SK-N-SH (cell line): ENCODE results near the gene GHDC. TPM values are rescaled to one million over a fixed set of nuclear protein-coding genes. Genes with fewer than 3 reads are reported as not detected.

Source experiments
- CTCF ChIA-PET: fragments of 300-600, 350-600 bp; formaldehyde crosslinking; extraction: SDS; loops from one replicate; lab custom pipeline; 2021; lab: Yijun Ruan, JAX
- POLR2A ChIA-PET: fragments of 350-600 bp; sonication (Branson Sonifier 250); formaldehyde crosslinking; extraction: SDS; loops from one replicate; lab custom pipeline; 2020; ENCODE audit warnings: antibody characterized with exemption, inconsistent platforms; lab: Yijun Ruan, JAX
- DNase-seq: peaks from one replicate; pipeline ENCODE4 v3.0.0; 2012
- H2AFZ ChIP-seq: fragments of 200-600 bp; sonication (generic); 2 replicates; pipeline ENCODE4 v1.8.1; 2016; ENCODE audit warnings: antibody characterized with exemption, mild to moderate bottlenecking, low read depth
- H3F3A ChIP-seq: fragments of 200-600 bp; sonication (generic); replicated peaks from 2 replicates; pipeline ENCODE3; 2016; ENCODE audit warnings: antibody characterized with exemption, mild to moderate bottlenecking; ENCODE audit not compliant: insufficient read depth
- H3K27ac ChIP-seq, 2 experiments: fragments of 200-500 bp in 1 of 2; fragments of 200-600 bp in 1 of 2; sonication (Bioruptor generic) in 1 of 2; sonication (generic), shearing (Covaris generic) in 1 of 2; 2 replicates each; pipeline versions ENCODE4 v1.5.1 to v1.6.1; 2014 to 2016; ENCODE audit warnings: low read depth in 2 of 2, inconsistent platforms in 1 of 2, low read length in 1 of 2, mild to moderate bottlenecking in 1 of 2, mixed read lengths in 1 of 2
- H3K27me3 ChIP-seq: fragments of 200-600 bp; sonication (generic), shearing (Covaris generic); 2 replicates; pipeline ENCODE4 v1.6.1; 2016; ENCODE audit warnings: mixed run types; ENCODE audit not compliant: insufficient read depth
- H3K36me3 ChIP-seq, 2 experiments: fragments of 200-500 bp in 1 of 2; fragments of 200-600 bp in 1 of 2; sonication (Bioruptor generic) in 1 of 2; sonication (generic) in 1 of 2; replicated peaks in 1 of 2; 2 replicates each; pipeline versions ENCODE3 to v1.5.1; 2014 to 2016; ENCODE audit warnings: low read length in 1 of 2, mild to moderate bottlenecking in 1 of 2; ENCODE audit not compliant: insufficient read depth in 2 of 2, control insufficient read depth in 1 of 2
- H3K4me1 ChIP-seq, 2 experiments: fragments of 200-500 bp in 1 of 2; fragments of 200-600 bp in 1 of 2; sonication (Bioruptor generic) in 1 of 2; sonication (generic), shearing (Covaris generic) in 1 of 2; 2 replicates each; pipeline versions ENCODE4 v1.5.1 to v1.6.1; 2014 to 2016; ENCODE audit warnings: low read depth in 1 of 2, low read length in 1 of 2, mixed run types in 1 of 2; ENCODE audit not compliant: insufficient read depth in 2 of 2, control insufficient read depth in 1 of 2
- H3K4me2 ChIP-seq: fragments of 200-600 bp; sonication (generic), shearing (Covaris generic); 2 replicates; pipeline ENCODE4 v1.6.1; 2017; ENCODE audit warnings: mixed run types
- H3K4me3 ChIP-seq, 2 experiments: fragments of 200-500 bp in 1 of 2; fragments of 200-600 bp in 1 of 2; sonication (Bioruptor generic) in 1 of 2; sonication (generic), shearing (Covaris generic) in 1 of 2; 2 replicates each; pipeline versions ENCODE4 v1.5.1 to v1.8.1; 2014 to 2016; ENCODE audit warnings: low read depth in 2 of 2, inconsistent platforms in 1 of 2, low read length in 1 of 2, mild to moderate bottlenecking in 1 of 2, mixed read lengths in 1 of 2, moderate library complexity in 1 of 2
- H3K79me2 ChIP-seq: fragments of 200-600 bp; sonication (generic); 2 replicates; pipeline ENCODE4 v1.8.1; 2017; ENCODE audit warnings: mild to moderate bottlenecking; ENCODE audit not compliant: insufficient read depth
- H3K9ac ChIP-seq: fragments of 200-600 bp; sonication (generic); 2 replicates; pipeline ENCODE4 v1.6.1; 2017; ENCODE audit warnings: mixed run types
- H3K9me2 ChIP-seq: fragments of 200-600 bp; sonication (generic); 2 replicates; pipeline ENCODE4 v1.6.1; 2017; ENCODE audit warnings: mixed run types
- H3K9me3 ChIP-seq: fragments of 200-600 bp; sonication (generic); 2 replicates; pipeline ENCODE4 v1.6.1; 2017; ENCODE audit warnings: mixed run types, mild to moderate bottlenecking, moderate library complexity
- H4K20me1 ChIP-seq: fragments of 200-600 bp; sonication (generic); 2 replicates; pipeline ENCODE4 v1.6.1; 2017; ENCODE audit warnings: mild to moderate bottlenecking, mixed run types; ENCODE audit not compliant: insufficient read depth
- FOSL2 ChIP-seq: IDR thresholded peaks from 2 replicates; pipeline ENCODE4 v1.4.0; 2012; ENCODE audit warnings: low read depth, mild to moderate bottlenecking, moderate library complexity, borderline replicate concordance
- FOXM1 ChIP-seq: IDR thresholded peaks from 2 replicates; pipeline ENCODE4 v1.4.0; 2012; ENCODE audit warnings: low read depth, mild to moderate bottlenecking
- GABPA ChIP-seq: IDR thresholded peaks from 2 replicates; pipeline ENCODE4 v1.4.0; 2012; ENCODE audit warnings: low read depth, mild to moderate bottlenecking
- GATA2 ChIP-seq: sonication (generic); formaldehyde crosslinking; IDR thresholded peaks from 2 replicates; pipeline ENCODE4 v1.5.0; 2020; ENCODE audit warnings: mild to moderate bottlenecking, missing genetic modification reagents
- MEF2A ChIP-seq: IDR thresholded peaks from 2 replicates; pipeline ENCODE4 v1.4.0; 2012; ENCODE audit warnings: low read depth, borderline replicate concordance
- NRF1 ChIP-seq: IDR thresholded peaks from 2 replicates; pipeline ENCODE4 v1.6.1; 2012; ENCODE audit warnings: low read depth, mild to moderate bottlenecking, low read length
- POLR2AphosphoS5 ChIP-seq: IDR thresholded peaks from 2 replicates; pipeline ENCODE4 v1.6.1; 2012; ENCODE audit warnings: low read depth, low read length
- SMC3 ChIP-seq: IDR thresholded peaks from 2 replicates; pipeline ENCODE4 v1.6.1; 2012; ENCODE audit warnings: low read depth, low read length, improper control_type of control experiment
- TAF1 ChIP-seq: IDR thresholded peaks from 2 replicates; pipeline ENCODE4 v1.6.1; 2012; ENCODE audit warnings: low read depth, mild to moderate bottlenecking, low read length, moderate library complexity, borderline replicate concordance
- TCF12 ChIP-seq: IDR thresholded peaks from 2 replicates; pipeline ENCODE4 v1.4.0; 2012
- TEAD4 ChIP-seq: IDR thresholded peaks from 2 replicates; pipeline ENCODE4 v1.4.0; 2012; ENCODE audit warnings: mild to moderate bottlenecking, borderline replicate concordance; ENCODE audit not compliant: insufficient read depth
- ZBTB33 ChIP-seq: IDR thresholded peaks from 2 replicates; pipeline ENCODE4 v1.4.0; 2012; ENCODE audit warnings: low read depth, borderline replicate concordance
- WGBS: methylation state at CpG from one replicate; pipeline ENCODE4 v1.1.6; 2017; ENCODE audit warnings: low lambda C conversion rate; 5-methylcytosine and 5-hydroxymethylcytosine counted together
- polyA plus RNA-seq, 3 experiments: library from polyadenylated mRNA; depleted of rRNA; stranded (reverse); fragments of >200 nt; gene quantifications; 2 replicates each; pipeline ENCODE4 v1.2.3, GENCODE V29; 2012
- TF ChIP-seq, protein P1 (sequence below): IDR thresholded peaks from 2 replicates; pipeline ENCODE4 v1.4.0; 2012; ENCODE audit warnings: low read depth
- TF ChIP-seq, protein P2 (sequence below): fragments of 150-350 bp; IDR thresholded peaks from 2 replicates; pipeline ENCODE4 v1.6.1; 2017; ENCODE audit warnings: antibody characterized with exemption, low read length, low read depth, borderline replicate concordance
- TF ChIP-seq, protein P3 (sequence below): fragments of 200-600 bp; sonication (generic); IDR thresholded peaks from 2 replicates; pipeline ENCODE4 v1.6.1; 2017; ENCODE audit warnings: antibody characterized with exemption, mild to moderate bottlenecking, moderate library complexity

The GHDC gene
- polyA plus RNA-seq, 1 of the 3 experiments (the other 2 are of a cell fraction), result 15.8 TPM

- CTCF ChIA-PET, result interaction anchor here (0.6 to 4.4 kb wide), 8 partner anchors 15 to 217 kb away, joined by 3 to 30 read pairs (median 4); partner anchors contain the start of gene GHDC
These were observed 15.0 kb downstream of the GHDC start for GRCh38 chr17:42179335-42179734.

DNA sequence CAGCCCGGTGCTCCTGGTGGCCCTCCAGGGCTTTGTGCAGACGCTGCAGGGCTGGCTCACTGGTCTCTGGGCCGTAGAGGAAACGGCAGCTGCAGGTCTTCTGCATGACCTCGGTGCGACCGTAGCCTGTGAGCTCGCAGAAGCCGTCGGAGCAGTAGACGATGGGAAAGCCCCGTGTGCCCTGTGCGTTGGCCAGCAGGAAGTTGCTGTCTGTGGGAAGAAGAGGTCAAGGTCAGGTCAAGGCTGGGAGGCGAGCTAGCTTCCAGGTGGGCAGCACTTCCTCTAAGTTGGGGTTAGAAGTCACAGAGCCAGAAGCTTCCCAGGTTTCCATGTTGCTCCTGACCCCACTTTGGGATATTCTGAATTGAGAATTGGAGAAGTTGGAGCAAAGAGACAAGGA, 15.5 kb downstream of the GHDC start:
- Histone ChIP-seq H3K27me3 (no peaks in the 10 kb centered on the region), H3K4me1 (peaks cover 4 to 15% of the 10 kb centered on the region in 2 experiments; a peak in 2 of 4 replicates), H3K36me3 (no peaks in the 10 kb centered on the region), H3K79me2 (no peaks in the 10 kb centered on the region), H3K4me3 (no peak overlapping the region), H3K27ac (no peak overlapping the region), H3K9me3 (no peaks in the 10 kb centered on the region), H2AFZ (no peak overlapping the region), H4K20me1 (no peaks in the 10 kb centered on the region), H3F3A (peaks cover 11% of the 10 kb centered on the region), H3K9me2 (no peaks in the 10 kb centered on the region), H3K9ac (no peak overlapping the region), H3K4me2 (no peak overlapping the region)
- POLR2A ChIA-PET, result no interaction called here
- 72% methylated on average over 11 of the region's 14 CpGs for WGBS
- DNase-seq, result no peak
- TF ChIP-seq, protein P1, sequence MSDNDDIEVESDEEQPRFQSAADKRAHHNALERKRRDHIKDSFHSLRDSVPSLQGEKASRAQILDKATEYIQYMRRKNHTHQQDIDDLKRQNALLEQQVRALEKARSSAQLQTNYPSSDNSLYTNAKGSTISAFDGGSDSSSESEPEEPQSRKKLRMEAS, result no peak
- TF ChIP-seq POLR2AphosphoS5 (no peak), TCF12 (no peak), FOXM1 (no peak), TEAD4 (no peak), MEF2A (no peak)
- TF ChIP-seq, protein P2, sequence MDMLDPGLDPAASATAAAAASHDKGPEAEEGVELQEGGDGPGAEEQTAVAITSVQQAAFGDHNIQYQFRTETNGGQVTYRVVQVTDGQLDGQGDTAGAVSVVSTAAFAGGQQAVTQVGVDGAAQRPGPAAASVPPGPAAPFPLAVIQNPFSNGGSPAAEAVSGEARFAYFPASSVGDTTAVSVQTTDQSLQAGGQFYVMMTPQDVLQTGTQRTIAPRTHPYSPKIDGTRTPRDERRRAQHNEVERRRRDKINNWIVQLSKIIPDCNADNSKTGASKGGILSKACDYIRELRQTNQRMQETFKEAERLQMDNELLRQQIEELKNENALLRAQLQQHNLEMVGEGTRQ, result no peak
- CTCF ChIA-PET, result interaction anchor here (4.4 kb wide), 1 partner anchor 16 kb away, joined by 30 read pairs; the partner anchor contains the start of gene GHDC

More at GRCh38 chr17:42179335-42179734, 15.0 kb downstream of the GHDC start:
- TF ChIP-seq FOSL2, result no peak
- TF ChIP-seq, all 33 proteins: peak for 0
- H3K4me1 ChIP-seq, result peaks cover 4 to 15% of the 10 kb centered on the region in 2 experiments; a peak in 2 of 4 replicates
- DNase-seq, result no peak
- H3K9me2 ChIP-seq, result no peaks in the 10 kb centered on the region
- H3K4me2 ChIP-seq, result no peak overlapping the region
- no peaks in the 10 kb centered on the region for H3K36me3 ChIP-seq
- no peak overlapping the region for H3K4me3 ChIP-seq
- H4K20me1 ChIP-seq, result no peaks in the 10 kb centered on the region
- POLR2A ChIA-PET, result no interaction called here
- H3K79me2 ChIP-seq, result no peaks in the 10 kb centered on the region
- no peaks in the 10 kb centered on the region for H3K9me3 ChIP-seq
- no peaks in the 10 kb centered on the region for H3K27me3 ChIP-seq
- H3K9ac ChIP-seq, result no peak overlapping the region
- no peak overlapping the region for H2AFZ ChIP-seq
- H3F3A ChIP-seq, result peaks cover 11% of the 10 kb centered on the region
- WGBS, result 50% methylated on average over 1 of the region's 1 CpG
- H3K27ac ChIP-seq, result no peak overlapping the region

GRCh38 chr17:42177684-42178083, 16.6 kb downstream of the GHDC start:
- WGBS, result 91% methylated on average over 2 of the region's 2 CpGs
- Histone ChIP-seq H2AFZ (no peak overlapping the region), H3K36me3 (no peaks in the 10 kb centered on the region), H3K9ac (no peak overlapping the region), H3K27me3 (no peaks in the 10 kb centered on the region), H3K27ac (no peak overlapping the region), H3K4me2 (no peak overlapping the region), H3K4me3 (no peak overlapping the region), H3F3A (peaks cover 7% of the 10 kb centered on the region), H4K20me1 (no peaks in the 10 kb centered on the region), H3K4me1 (peaks cover 0 to 15% of the 10 kb centered on the region in 2 experiments; a peak in 1 of 4 replicates), H3K9me2 (no peaks in the 10 kb centered on the region), H3K79me2 (no peaks in the 10 kb centered on the region), H3K9me3 (no peaks in the 10 kb centered on the region)
- ChIA-PET POLR2A (no interaction called here), CTCF (interaction anchor here (4.4 kb wide), 1 partner anchor 17 kb away, joined by 30 read pairs; the partner anchor contains the start of gene GHDC)
- no peak for DNase-seq
- no peak for TF ChIP-seq FOSL2
- no peak for TF ChIP-seq ZBTB33
- no peak for TF ChIP-seq NRF1
- no peak for TF ChIP-seq GATA2
- no peak for TF ChIP-seq POLR2AphosphoS5
- TF ChIP-seq FOXM1, result no peak
- TF ChIP-seq GABPA, result no peak
- TF ChIP-seq, protein P1, result no peak
- TF ChIP-seq, protein P3, sequence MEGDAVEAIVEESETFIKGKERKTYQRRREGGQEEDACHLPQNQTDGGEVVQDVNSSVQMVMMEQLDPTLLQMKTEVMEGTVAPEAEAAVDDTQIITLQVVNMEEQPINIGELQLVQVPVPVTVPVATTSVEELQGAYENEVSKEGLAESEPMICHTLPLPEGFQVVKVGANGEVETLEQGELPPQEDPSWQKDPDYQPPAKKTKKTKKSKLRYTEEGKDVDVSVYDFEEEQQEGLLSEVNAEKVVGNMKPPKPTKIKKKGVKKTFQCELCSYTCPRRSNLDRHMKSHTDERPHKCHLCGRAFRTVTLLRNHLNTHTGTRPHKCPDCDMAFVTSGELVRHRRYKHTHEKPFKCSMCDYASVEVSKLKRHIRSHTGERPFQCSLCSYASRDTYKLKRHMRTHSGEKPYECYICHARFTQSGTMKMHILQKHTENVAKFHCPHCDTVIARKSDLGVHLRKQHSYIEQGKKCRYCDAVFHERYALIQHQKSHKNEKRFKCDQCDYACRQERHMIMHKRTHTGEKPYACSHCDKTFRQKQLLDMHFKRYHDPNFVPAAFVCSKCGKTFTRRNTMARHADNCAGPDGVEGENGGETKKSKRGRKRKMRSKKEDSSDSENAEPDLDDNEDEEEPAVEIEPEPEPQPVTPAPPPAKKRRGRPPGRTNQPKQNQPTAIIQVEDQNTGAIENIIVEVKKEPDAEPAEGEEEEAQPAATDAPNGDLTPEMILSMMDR, result no peak
- no peak for TF ChIP-seq SMC3
- no peak for TF ChIP-seq TAF1
